Activated T-cell treated with anti-CD3 and anti-CD28 coated beads for 48 hours (primary cell): ENCODE measurements around the gene TUBE1.
"Not testable (repeated sequence)": the region's sequence is repeated elsewhere in the genome, so short reads cannot be mapped to it uniquely, and the experiment has no call there.

Experiments
- DNase-seq: peaks from one replicate; pipeline ENCODE4 v3.0.0-alpha.2; 2020; ENCODE audit warnings: low read depth

TUBE1 gene

GRCh38 chr6:112087136-112087911 is at the start of gene TUBE1, which contains the start of gene FAM229B:
TUBE1 (minus strand) TSS chr6:112087482; CDS start chr6:112087434, 48 bp downstream.
FAM229B (plus strand) TSS chr6:112087591; CDS start chr6:112099284, 11,693 bp downstream.
- DNase-seq = peak; percentile 83

- no peak for DNase-seq
Observed at GRCh38 chr6:112130878-112131277, 43.6 kb upstream of the TUBE1 start.

- no peak for DNase-seq
Observed at GRCh38 chr6:112128208-112128607, 40.9 kb upstream of the TUBE1 start.

GRCh38 chr6:112123982-112124381 is 36.7 kb upstream of the TUBE1 start:
- no peak for DNase-seq

- no peak for DNase-seq
Observed at GRCh38 chr6:112122756-112123155, 35.5 kb upstream of the TUBE1 start.

DNA sequence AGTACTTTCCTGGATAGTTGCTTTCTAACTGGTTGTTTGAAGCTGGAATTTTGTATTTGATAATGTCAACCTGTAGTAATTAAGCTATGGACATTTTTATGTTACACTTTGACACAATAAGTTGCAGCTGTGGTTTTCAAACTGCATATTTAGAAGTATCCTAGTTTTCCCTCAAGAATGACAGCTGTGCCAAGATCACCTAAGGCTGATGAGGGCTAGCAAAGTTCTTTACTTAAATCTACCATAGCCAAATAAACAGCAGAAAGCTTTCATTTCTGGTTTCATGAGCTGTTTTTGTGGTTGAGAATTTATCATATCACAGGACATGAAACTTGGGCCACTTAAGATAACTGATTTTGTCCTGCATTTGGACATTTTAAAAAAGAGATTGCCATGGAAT is 30.8 kb upstream of the TUBE1 start:
- no peak for DNase-seq

DNA sequence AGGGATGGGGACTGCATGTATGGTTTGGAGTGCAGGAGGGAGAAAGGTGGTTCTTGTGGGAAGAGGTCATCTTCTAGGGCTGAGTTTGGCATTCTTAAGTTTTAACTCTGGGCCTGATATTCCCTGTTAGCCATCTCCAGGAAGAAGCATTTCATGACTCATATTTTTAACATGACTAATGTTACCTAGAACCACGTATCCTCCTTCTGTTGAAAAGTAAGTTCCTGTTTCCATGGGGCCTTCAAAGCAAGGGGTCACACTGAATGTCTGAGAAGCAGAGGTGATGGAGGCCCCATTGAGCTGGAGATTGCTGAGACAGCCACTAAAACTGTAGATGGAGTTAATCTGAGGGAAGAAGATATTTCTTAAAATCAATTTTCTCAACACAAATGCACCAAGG is 30.3 kb upstream of the TUBE1 start:
- no peak for DNase-seq

DNA sequence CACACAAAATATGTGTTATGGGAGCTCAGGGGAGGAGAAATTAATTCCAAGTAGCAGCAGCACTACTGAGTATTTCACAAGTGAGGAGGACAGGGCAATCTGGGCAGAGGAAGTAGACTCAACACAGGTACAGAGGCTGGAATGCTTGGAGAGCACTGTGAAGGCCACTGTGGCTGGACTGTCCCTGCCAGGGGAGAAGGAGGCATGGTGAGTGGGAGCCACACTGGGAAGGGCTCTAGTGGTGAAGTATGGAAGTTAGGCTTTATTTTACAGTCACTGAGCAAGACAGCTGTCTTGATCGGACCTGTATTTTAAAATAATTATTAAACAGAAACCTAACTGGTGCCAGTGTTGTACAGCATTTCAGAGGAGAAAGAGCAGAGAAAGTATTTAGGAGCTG is 28.9 kb upstream of the TUBE1 start:
- no peak for DNase-seq

GRCh38 chr6:112114577-112115223 is 27.4 kb upstream of the TUBE1 start:
- DNase-seq = no peak

- no peak for DNase-seq
Observed at GRCh38 chr6:112113918-112114317, 26.6 kb upstream of the TUBE1 start.

DNA sequence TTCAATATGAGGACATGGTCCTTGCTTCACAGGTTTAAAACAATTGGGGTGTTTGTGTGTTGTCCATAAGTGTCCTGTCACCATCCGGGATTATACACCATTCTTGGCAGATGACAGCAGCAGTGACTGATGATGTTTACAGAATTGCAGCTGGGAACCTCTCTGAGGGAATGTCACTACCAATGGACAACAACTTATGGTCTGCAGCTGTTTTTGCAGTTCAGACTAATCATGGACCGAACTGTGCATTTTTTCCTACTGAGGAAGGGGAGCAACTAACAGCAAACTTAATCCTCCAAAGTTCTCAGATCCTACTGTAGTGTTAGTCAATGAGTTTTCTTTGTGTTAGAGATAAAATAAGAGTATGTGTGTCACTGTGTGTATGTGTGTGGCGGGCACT is 26.1 kb upstream of the TUBE1 start:
- no peak for DNase-seq

- DNase-seq = no peak
Observed at GRCh38 chr6:112109262-112109661, 22.0 kb upstream of the TUBE1 start.

GRCh38 chr6:112106562-112106961 is 19.3 kb upstream of the TUBE1 start:
- no peak for DNase-seq

DNA sequence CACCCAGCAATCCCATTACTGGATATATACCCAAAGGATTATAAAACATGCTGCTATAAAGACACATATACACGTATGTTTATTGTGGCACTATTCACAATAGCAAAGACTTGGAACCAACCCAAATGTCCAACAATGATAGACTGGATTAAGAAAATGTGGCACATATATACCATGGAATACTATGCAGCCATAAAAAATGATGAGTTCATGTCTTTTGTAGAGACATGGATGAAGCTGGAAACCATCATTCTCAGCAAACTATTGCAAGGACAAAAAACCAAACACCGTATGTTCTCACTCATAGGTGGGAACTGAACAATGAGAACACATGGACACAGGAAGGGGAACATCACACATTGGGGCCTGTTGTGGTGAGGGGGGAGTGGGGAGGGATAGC is 18.7 kb upstream of the TUBE1 start:
- DNase-seq = not testable (repeated sequence)

DNA sequence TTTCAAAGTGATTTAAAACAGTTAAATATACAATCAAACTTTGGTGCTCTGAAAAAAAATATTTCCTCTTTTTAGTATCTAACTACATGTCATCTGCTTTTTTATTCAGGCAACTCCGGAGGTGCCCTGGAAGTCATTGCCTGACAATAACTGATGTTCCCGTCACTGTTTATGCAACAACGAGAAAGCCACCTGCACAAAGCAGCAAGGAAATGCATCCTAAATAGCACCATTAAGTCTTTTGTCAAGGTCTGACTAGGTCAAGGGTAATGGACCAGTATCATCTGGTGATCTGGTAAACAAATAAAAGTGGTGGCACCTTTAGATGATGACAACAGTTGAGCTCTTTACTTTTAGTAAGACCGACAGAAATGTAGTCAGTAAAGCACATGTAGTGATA is 13.3 kb upstream of the TUBE1 start:
- no peak for DNase-seq

GRCh38 chr6:112096901-112097300 is 9.6 kb upstream of the TUBE1 start:
- DNase-seq = no peak

DNA sequence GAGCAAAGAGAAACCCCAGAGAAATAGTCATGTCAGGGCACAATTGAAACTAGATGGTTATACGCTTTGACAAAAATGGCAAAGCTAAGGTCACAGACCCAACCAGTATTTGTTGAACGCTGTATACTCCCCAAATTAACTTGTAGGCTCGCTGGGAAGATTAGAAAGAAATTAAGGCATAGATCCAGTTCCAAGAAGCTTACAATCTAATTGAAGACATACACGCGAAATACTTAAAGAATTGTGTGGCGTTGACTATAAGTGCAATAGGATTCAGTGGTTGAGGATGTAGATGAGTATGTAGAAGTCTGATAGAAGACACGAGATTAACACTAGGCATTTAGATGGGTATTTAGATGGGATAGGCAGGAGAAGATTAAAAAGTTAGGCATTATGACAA is 634 bp upstream of the TUBE1 start:
- no peak for DNase-seq

DNA sequence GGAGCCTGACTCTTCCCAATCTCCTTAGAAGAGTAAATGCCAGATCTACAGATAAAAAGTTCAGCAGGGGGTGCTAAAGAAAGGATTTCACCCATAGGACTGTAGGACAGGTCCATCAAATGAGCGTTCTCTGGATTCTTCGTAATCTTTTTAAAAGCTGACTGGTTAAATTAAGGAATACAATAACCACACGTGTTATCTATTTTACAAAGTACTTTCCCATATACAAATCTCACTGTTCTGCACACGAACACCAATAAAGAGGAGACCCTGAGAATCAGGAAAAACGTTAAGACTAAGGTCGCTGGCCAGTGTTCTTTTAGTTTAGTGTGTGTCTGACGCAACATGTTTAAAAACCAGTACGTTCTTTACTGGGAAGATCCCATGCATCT is 542 bp downstream of the TUBE1 start:
- DNase-seq = no peak

GRCh38 chr6:112085286-112086065 is 1.8 kb downstream of the TUBE1 start:
- DNase-seq = no peak

DNA sequence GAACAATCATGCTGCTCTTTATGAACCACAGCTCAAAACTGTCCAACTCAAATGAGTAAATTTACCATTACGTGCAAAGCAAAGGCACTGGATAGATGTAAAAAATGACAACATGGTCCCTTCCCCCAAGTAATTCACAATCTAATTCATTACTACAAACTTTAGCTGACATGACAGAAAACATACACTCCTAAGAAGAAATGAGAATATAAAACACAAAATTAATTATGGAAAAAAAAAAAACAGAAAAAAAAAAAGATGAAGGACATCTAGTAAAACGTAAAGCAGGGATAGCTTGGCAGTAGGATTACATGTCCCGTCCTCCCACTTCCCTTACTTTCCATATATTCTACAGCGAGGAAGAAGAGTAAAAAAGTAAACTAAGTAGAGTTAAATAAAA is 5.7 kb downstream of the TUBE1 start:
- no peak for DNase-seq

DNA sequence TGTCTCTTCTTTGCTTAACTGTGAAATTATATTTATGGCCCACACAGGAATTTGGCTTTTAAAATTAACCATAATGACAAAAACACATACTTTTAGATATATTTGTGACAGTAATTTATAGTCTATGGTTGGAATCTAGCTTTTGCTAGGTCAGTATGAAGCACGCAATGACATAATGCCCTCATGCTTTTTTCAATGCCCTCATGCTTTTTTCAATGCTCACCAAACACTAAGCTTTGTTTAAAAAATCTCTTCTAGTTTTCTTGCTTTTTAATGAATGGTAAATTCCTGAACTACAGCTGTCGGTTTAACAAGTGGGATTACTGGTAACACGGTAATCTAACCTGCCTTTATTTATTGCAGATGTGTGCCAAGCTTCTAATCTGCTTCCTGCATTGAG is 20.7 kb downstream of the TUBE1 start:
- DNase-seq = no peak

DNA sequence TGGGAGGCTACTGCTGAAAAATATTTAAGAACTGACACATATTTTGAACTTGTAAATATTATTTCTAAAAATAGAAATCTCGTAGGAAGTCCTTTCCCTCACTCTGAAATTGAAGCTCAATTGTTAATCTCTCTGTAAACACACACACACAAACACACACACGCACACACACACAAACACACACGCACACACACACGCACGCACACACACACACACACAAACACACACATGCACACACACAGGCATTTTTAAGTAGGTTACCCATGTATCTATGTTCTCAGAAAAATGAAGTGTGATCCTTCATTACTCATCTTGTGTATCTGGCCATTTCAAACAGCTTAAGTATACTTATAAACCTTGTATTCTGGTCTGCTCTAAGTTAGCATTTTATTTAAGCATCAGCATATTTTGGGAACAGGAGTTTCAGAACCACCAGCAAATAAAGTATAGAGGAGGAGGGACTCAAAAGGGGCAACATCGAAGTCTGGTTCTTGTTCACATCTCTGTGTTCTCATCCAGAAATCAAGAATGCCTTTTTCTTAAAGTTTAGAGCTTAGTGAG is 21.8 kb downstream of the TUBE1 start:
- no peak for DNase-seq

DNA sequence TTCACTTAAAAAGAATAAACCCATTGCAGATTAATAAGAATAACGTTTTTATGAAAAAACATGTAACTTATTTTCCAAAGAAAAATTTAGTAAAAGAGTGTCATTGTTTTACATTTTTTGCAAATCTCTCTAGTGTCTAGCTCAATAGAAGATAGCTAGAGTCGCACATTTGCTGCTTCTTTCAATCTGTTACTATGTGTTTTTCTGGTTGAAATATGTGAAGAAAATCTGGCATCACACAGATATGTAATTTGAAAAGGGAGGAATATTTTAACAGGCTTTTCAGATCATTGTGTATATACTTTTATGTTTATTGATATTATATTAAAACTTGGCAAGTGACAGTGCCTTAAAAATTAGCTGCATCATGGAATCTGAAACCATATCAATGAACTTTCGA is 24.3 kb downstream of the TUBE1 start:
- no peak for DNase-seq
